PC-9 (cell line): ENCODE data around the gene DTNBP1.

Source experiments
- CTCF ChIP-seq: fragments of 200-600 bp; sonication (generic); conservative IDR thresholded peaks from 2 replicates; pipeline ENCODE4 v1.6.1; 2017; ENCODE audit warnings: mixed run types, antibody characterized with exemption, mild to moderate bottlenecking, moderate library complexity
- EZH2 ChIP-seq: fragments of 200-600 bp; sonication (generic); IDR thresholded peaks from 2 replicates; pipeline ENCODE4 v1.8.0; 2017; ENCODE audit warnings: antibody characterized with exemption, low read depth

GRCh38 chr6:15526212-15526701 lies 136.6 kb downstream of the DTNBP1 start:
- no peak for TF ChIP-seq CTCF
- no peak for TF ChIP-seq EZH2
